GM12878 (cell line): ENCODE data around the gene BUB1. TPM values are rescaled to one million over a fixed set of nuclear protein-coding genes. Genes with fewer than 3 reads are reported as not detected.
A peak's percentile ranks its signal among the peaks of the same experiment; 100 is the strongest.

ENCODE experiments used
- ATAC-seq: fragments of 200-7000 bp; cut with Tn5 transposase; 3 replicates; pipeline ENCODE4 v1.9.1; 2020; ENCODE audit warnings: mild to moderate bottlenecking, moderate library complexity
- Bru-seq: library from RNA; stranded (reverse); fragments of 400-500 nt; gene quantifications from one replicate; lab custom pipeline; 2021; lab: Mats Ljungman, UMichigan
- BruChase-seq, 2 experiments: library from RNA; stranded (reverse); fragments of 400-500 nt; gene quantifications; one replicate each; lab custom pipeline; 2021; lab: Mats Ljungman, UMichigan
- BruUV-seq: library from RNA; stranded (reverse); fragments of 400-500 nt; replicated peaks from 2 replicates; lab custom pipeline; 2021; lab: Mats Ljungman, UMichigan
- CTCF ChIA-PET: fragments of 300-600 bp; sonication (Branson Sonifier 250); formaldehyde crosslinking; extraction: SDS; loops from one replicate; lab custom pipeline; 2021; ENCODE audit warnings: inconsistent platforms; lab: Yijun Ruan, JAX
- POLR2A ChIA-PET: fragments of 350-600 bp; formaldehyde crosslinking; extraction: SDS; loops from one replicate; lab custom pipeline; 2021; ENCODE audit warnings: inconsistent platforms; lab: Charles Lee
- RAD21 ChIA-PET: fragments of 300-600 bp; sonication (Branson Sonifier 250); formaldehyde crosslinking; loops from one replicate; lab custom pipeline; 2023; ENCODE audit warnings: antibody characterized with exemption; ENCODE audit not compliant: unreplicated experiment; lab: Charles Lee
- SMC1A ChIA-PET: fragments of 300-600 bp; sonication (Branson Sonifier 250); formaldehyde crosslinking; loops from one replicate; lab custom pipeline; 2023; ENCODE audit not compliant: unreplicated experiment, uncharacterized antibody; lab: Charles Lee
- DNase-seq: peaks from one replicate; pipeline ENCODE4 v3.0.0-alpha.2; 2011; ENCODE audit warnings: low read depth, low spot score
- FAIRE-seq: peaks from 3 replicates; lab custom pipeline; 2011; peaks lifted over from hg19 to GRCh38; lab: Jason Lieb, UNC
- H2AFZ ChIP-seq: 2 replicates; pipeline ENCODE4 v1.6.0; 2011; ENCODE audit warnings: low read depth, low read length, control low read depth; ENCODE audit not compliant: control insufficient read depth
- H3K27ac ChIP-seq: 2 replicates; pipeline ENCODE4 v1.5.1; 2011; ENCODE audit warnings: control low read depth; ENCODE audit not compliant: control insufficient read depth, insufficient read depth
- H3K27me3 ChIP-seq, 2 experiments: replicated peaks in 1 of 2; 2 replicates each; pipeline versions ENCODE4 v1.6.0 to v1.6.1; 2011; ENCODE audit warnings: low read length in 1 of 2; ENCODE audit not compliant: control insufficient read depth in 2 of 2, insufficient read depth in 2 of 2
- H3K36me3 ChIP-seq, 2 experiments: 2 replicates each; pipeline ENCODE4 v1.5.1; 2011; ENCODE audit warnings: low read length in 1 of 2; ENCODE audit not compliant: control insufficient read depth in 2 of 2, insufficient read depth in 2 of 2
- H3K4me1 ChIP-seq: 2 replicates; pipeline ENCODE4 v1.6.1; 2011; ENCODE audit warnings: mild to moderate bottlenecking, low read length, moderate library complexity, mixed read lengths; ENCODE audit not compliant: control insufficient read depth, insufficient read depth
- H3K4me2 ChIP-seq: 2 replicates; pipeline ENCODE4 v1.6.0; 2011; ENCODE audit warnings: control low read depth; ENCODE audit not compliant: control insufficient read depth, insufficient read depth
- H3K4me3 ChIP-seq: fragments of 200-600 bp; sonication (generic); 2 replicates; pipeline ENCODE4 v1.5.1; 2016
- H3K79me2 ChIP-seq: 2 replicates; pipeline ENCODE4 v1.6.0; 2011; ENCODE audit warnings: low read length; ENCODE audit not compliant: control insufficient read depth, insufficient read depth
- H3K9ac ChIP-seq: 2 replicates; pipeline ENCODE4 v1.8.0; 2011; ENCODE audit warnings: low read length, control low read depth, mixed read lengths; ENCODE audit not compliant: control insufficient read depth, insufficient read depth
- H3K9me3 ChIP-seq: replicated peaks from 3 replicates; pipeline ENCODE4 v1.5.1; 2011; ENCODE audit warnings: mild to moderate bottlenecking, low read length; ENCODE audit not compliant: control insufficient read depth, insufficient read depth
- H4K20me1 ChIP-seq: 2 replicates; pipeline ENCODE4 v1.6.0; 2011; ENCODE audit not compliant: control insufficient read depth, insufficient read depth
- BHLHE40 ChIP-seq, 2 experiments: fragments of 450-650 bp in 1 of 2; IDR thresholded peaks; 2 replicates each; pipeline ENCODE4 v1.6.1; 2011 to 2017; ENCODE audit warnings: low read depth in 2 of 2, borderline replicate concordance in 1 of 2, improper control_type of control experiment in 1 of 2, low read length in 1 of 2, mild to moderate bottlenecking in 1 of 2
- HDAC6 ChIP-seq: fragments of 200-600 bp; sonication (generic); IDR thresholded peaks from one replicate; pipeline ENCODE4 v1.8.0; 2017; ENCODE audit warnings: antibody characterized with exemption; ENCODE audit not compliant: unreplicated experiment
- JUND ChIP-seq: IDR thresholded peaks from 2 replicates; pipeline ENCODE4 v1.6.1; 2012; ENCODE audit warnings: low read depth, mild to moderate bottlenecking, low read length, improper control_type of control experiment, moderate library complexity
- MYC ChIP-seq: IDR thresholded peaks from 2 replicates; pipeline ENCODE4 v1.6.1; 2011; ENCODE audit warnings: mild to moderate bottlenecking, low read length, moderate library complexity, inconsistent platforms; ENCODE audit not compliant: insufficient read depth, insufficient replicate concordance, insufficient read length, severe bottlenecking
- POLR2A ChIP-seq: IDR thresholded peaks from 2 replicates; pipeline ENCODE4 v1.6.1; 2011; ENCODE audit warnings: low read depth, mild to moderate bottlenecking, low read length
- POLR2AphosphoS2 ChIP-seq: IDR thresholded peaks from 2 replicates; pipeline ENCODE4 v1.6.1; 2011; ENCODE audit warnings: low read depth, mild to moderate bottlenecking, low read length, improper control_type of control experiment, moderate library complexity
- SIN3A ChIP-seq: IDR thresholded peaks from 2 replicates; pipeline ENCODE4 v1.6.1; 2012; ENCODE audit warnings: low read depth, low read length, improper control_type of control experiment
- SIX5 ChIP-seq: IDR thresholded peaks from 2 replicates; pipeline ENCODE4 v1.6.1; 2011; ENCODE audit warnings: mild to moderate bottlenecking, low read depth, low read length, moderate library complexity; ENCODE audit not compliant: severe bottlenecking
- SPI1 ChIP-seq: IDR thresholded peaks from 2 replicates; pipeline ENCODE4 v1.6.1; 2011; ENCODE audit warnings: low read depth, mild to moderate bottlenecking, low read length, moderate library complexity, borderline replicate concordance; ENCODE audit not compliant: insufficient read depth
- ZSCAN29 ChIP-seq: fragments of 450-650 bp; IDR thresholded peaks from 2 replicates; pipeline ENCODE4 v1.6.1; 2017; ENCODE audit warnings: mild to moderate bottlenecking, moderate library complexity
- WGBS: methylation state at CpG from one replicate; pipeline ENCODE4 v1.1.6; 2016; ENCODE audit warnings: low lambda C conversion rate; ENCODE audit not compliant: insufficient replicate concordance, insufficient coverage; ENCODE audit errors: missing lambda C conversion rate; 5-methylcytosine and 5-hydroxymethylcytosine counted together
- in situ Hi-C: fragments of 300-500 bp; cut with MboI; formaldehyde crosslinking; loops from 9 replicates; pipeline ENCODE4 v1.14.3; 2018; ENCODE audit warnings: mixed read lengths
- intact Hi-C: fragments of 100-400 bp; cut with micrococcal nuclease; formaldehyde crosslinking; loops from one replicate; pipeline ENCODE4 v1.14.2; 2022; ENCODE audit not compliant: unreplicated experiment
- long read RNA-seq, 2 experiments: library from polyadenylated mRNA; unstranded; transcript quantifications; one replicate each; pipeline ENCODE4 v2.0.0, GENCODE V29; 2019 to 2020
- polyA minus RNA-seq, 3 experiments: library from RNA; depleted of rRNA, polyadenylated mRNA; stranded (reverse); fragments of >200 nt; gene quantifications; 2 replicates each; pipeline ENCODE4 v1.2.3, GENCODE V29; 2011
- polyA plus RNA-seq, 11 experiments: library from polyadenylated mRNA; depleted of rRNA in 4 of 11; unstranded in 6 of 11; stranded (reverse) in 5 of 11; fragments of >200 nt; fragmentation: Nextera tagmentation in 4 of 11; fragmentation: Illumina TruSeq in 1 of 11; extraction: Ambion mirVana in 4 of 11; extraction: Trizol in 1 of 11; gene quantifications; 1 replicate in 1 of 11; 2 replicates in 10 of 11; pipeline versions ENCODE4 v1.2.1 to v1.2.3, GENCODE V29; 2011 to 2016; ENCODE audit warnings: inconsistent platforms in 2 of 11, missing spikeins in 2 of 11, low read depth in 1 of 11
- total RNA-seq, 4 experiments: library from RNA; depleted of rRNA in 3 of 4; stranded (reverse); fragments of >200 nt in 3 of 4; fragmentation: Illumina TruSeq in 1 of 4; extraction: Trizol in 1 of 4; gene quantifications; 2 replicates each; pipeline versions ENCODE4 v1.2.1 to v1.2.3, GENCODE V29; 2013 to 2021
- TF ChIP-seq, protein P1 (sequence below): IDR thresholded peaks from 2 replicates; pipeline ENCODE4 v1.6.1; 2011; ENCODE audit warnings: borderline replicate concordance, low read depth, mild to moderate bottlenecking, moderate library complexity, mixed read lengths, low read length; ENCODE audit not compliant: insufficient read depth; ENCODE audit errors: extremely low read length
- TF ChIP-seq, protein P2 (sequence below): fragments of 450-650 bp; IDR thresholded peaks from 2 replicates; pipeline ENCODE4 v1.6.1; 2017; ENCODE audit warnings: antibody characterized with exemption, mild to moderate bottlenecking, moderate library complexity

BUB1 gene
- total RNA-seq (2013; cell fraction: nucleolus; rRNA removed), result 180 and 201 TPM in 2 replicates
- total RNA-seq (2014; rRNA removed) (83.5 and 95.9 TPM in 2 replicates), total RNA-seq (2014; rRNA removed; fragmentation: Illumina TruSeq; extraction: Trizol) (114 TPM in 2 replicates), total RNA-seq (2021) (73.9 and 77.1 TPM in 2 replicates), polyA plus RNA-seq (2011; rRNA removed) (105 and 140 TPM in 2 replicates), polyA plus RNA-seq (2014; fragmentation: Illumina TruSeq; extraction: Trizol) (94.2 and 121 TPM in 2 replicates), polyA plus RNA-seq (2014; fragmentation: Nextera tagmentation; extraction: Ambion mirVana) (10 to 100 TPM; 52.4 to 57.0 TPM), polyA plus RNA-seq (2014; rRNA removed) (59.8 and 80.8 TPM in 2 replicates), polyA plus RNA-seq (2016; fragmentation: Nextera tagmentation; extraction: Ambion mirVana) (100 to 1,000 TPM; 133 to 142 TPM), polyA minus RNA-seq (2011; rRNA and poly(A)+ RNA removed) (122 and 124 TPM in 2 replicates), Bru-seq, nascent RNA (percentile 90 among the genes with signal in this experiment), BruChase-seq, experiment 1, labeled RNA remaining after a 6-hour chase (percentile 90 among the genes with signal in this experiment), BruChase-seq, experiment 2, labeled RNA remaining after a 2-hour chase (percentile 91 among the genes with signal in this experiment)
- polyA plus RNA-seq (2011; ENCODE audit: low read depth), result 31.8 TPM
- 55.8 and 57.1 TPM in 2 replicates for polyA plus RNA-seq (2011; cell fraction: cytosol; rRNA removed)
- polyA plus RNA-seq (2011; cell fraction: nucleus; rRNA removed), result 79.1 and 91.4 TPM in 2 replicates
- 30.4 and 48.4 TPM in 2 replicates for polyA plus RNA-seq (2012)
- polyA minus RNA-seq (2011; cell fraction: cytosol; rRNA and poly(A)+ RNA removed), result 43.3 and 50.5 TPM in 2 replicates
- 82.3 and 134 TPM in 2 replicates for polyA minus RNA-seq (2011; cell fraction: nucleus; rRNA and poly(A)+ RNA removed)
- long read RNA-seq, experiment 1, transcript BUB1-201 (25 exons, 3,507 nt), result major isoform, 32 of 56 reads
- long read RNA-seq, experiment 1, partial matches to known transcripts, result 16 of 56 reads
- long read RNA-seq, experiment 1, other reads (novel, unspliced or antisense), result 7 of 56 reads
- long read RNA-seq, experiment 2, transcript BUB1-207 (20 exons, 2,501 nt), result minor isoform, 8 of 350 reads
- long read RNA-seq, experiment 2, transcript BUB1-201 (25 exons, 3,507 nt), result major isoform, 153 of 350 reads
- long read RNA-seq, experiment 2, partial matches to known transcripts, result 153 of 350 reads
- long read RNA-seq, experiment 2, other reads (novel, unspliced or antisense), result 33 of 350 reads

DNA sequence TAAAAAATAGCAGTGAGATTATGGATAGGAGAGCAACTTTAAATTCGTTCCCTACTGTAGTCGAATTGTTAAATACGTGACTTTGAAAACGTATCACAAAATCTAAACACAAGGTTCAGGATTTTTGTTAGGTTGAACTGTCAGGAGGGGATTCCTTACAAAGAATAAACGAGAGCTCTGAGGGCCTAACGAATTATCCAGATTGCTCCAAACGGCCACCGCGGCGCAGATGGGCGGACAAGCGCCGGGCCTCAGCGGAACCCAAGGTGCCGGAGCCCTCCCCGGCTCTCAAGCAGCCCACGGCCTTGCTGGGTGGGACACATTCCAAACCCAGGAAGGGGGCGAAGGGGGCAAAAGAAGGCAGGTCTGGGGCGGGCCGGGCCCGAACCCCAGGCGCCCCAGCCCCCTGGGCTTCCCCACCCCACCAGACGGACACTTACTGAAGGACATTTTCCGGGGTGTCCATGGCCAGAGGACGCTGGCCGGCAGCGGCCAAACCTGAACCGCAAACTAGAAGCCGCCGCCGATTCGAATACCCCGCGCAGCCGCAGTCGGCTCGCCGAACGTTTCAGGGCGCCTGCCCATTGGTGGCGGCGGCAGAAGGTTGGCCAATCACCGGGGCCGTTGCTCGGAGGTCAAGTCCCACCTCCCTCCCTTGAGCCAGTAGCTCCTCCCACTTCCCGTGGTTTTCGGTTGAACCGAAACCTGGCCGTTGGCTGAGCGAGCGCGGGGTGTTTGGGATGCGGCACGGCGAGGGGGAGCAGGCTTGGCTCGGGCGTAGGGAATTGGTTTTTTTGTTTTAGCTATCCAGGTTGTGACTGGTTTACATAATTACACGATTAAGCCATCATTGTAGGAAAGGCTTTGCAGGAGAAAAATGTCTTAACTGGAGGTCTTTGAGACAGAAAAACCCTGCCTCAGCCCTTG lies at the start of gene BUB1:
BUB1 (minus strand) TSS at position 534 of the 927 bp plus-strand sequence; CDS start at position 466, 68 bp downstream.
- ChIA-PET RAD21 (interaction anchor here (0.9 to 5.4 kb wide), 10 partner anchors 20 to 531 kb away, joined by 3 to 53 read pairs (median 5); no protein-coding TSS in a partner anchor), POLR2A (interaction anchor here (0.6 to 3.8 kb wide), 11 partner anchors 11 to 760 kb away, joined by 3 to 22 read pairs (median 4); partner anchors contain the start of gene ACOXL), CTCF (interaction anchor here (1.0 to 4.4 kb wide), 4 partner anchors 26 to 77 kb away, joined by 3 to 43 read pairs (median 11); partner anchors contain the start of gene ACOXL), SMC1A (interaction anchor here (0.7 to 17.1 kb wide), 15 partner anchors 9 to 73 kb away, joined by 3 to 251 read pairs (median 4); no protein-coding TSS in a partner anchor)
- no peaks in the 10 kb centered on the region for H3K9me3 ChIP-seq
- H2AFZ ChIP-seq, result peak within 1 kb of the TSS; percentile 81
- H3K79me2 ChIP-seq, result peaks cover 54% of the 10 kb centered on the region
- peaks cover 0 to 7% of the 10 kb centered on the region in 2 experiments for H3K36me3 ChIP-seq
- H3K4me2 ChIP-seq, result peak within 1 kb of the TSS; percentile 93
- no peaks in the 10 kb centered on the region for H4K20me1 ChIP-seq
- H3K27ac ChIP-seq, result peak within 1 kb of the TSS; percentile 98
- FAIRE-seq, result peak; percentile 86
- in situ Hi-C loops, result no loop called here
- intact Hi-C loops, result no loop called here
- H3K4me1 ChIP-seq, result peaks cover 9% of the 10 kb centered on the region
- peak within 1 kb of the TSS; percentile 91 for H3K9ac ChIP-seq
- DNase-seq, result peak; percentile 83
- peak; percentile 88 for ATAC-seq
- peak within 1 kb of the TSS; percentile 87 for H3K4me3 ChIP-seq
- H3K27me3 ChIP-seq, result no peaks in the 10 kb centered on the region
- BruUV-seq, result no TSS peak
- under 1% methylated on average over 53 of the region's 58 CpGs for WGBS
- TF ChIP-seq SPI1 (peak; percentile 31; the same call in 1 of the 2 replicates), HDAC6 (no peak), BHLHE40 (IDR thresholded peaks at IDR 0.05; ENCODE audit: borderline replicate concordance in 1 of 2, low read depth in 2 of 2, low read length in 1 of 2) (peak; percentile 23 to 46; a peak in 1 of 4 replicates), POLR2A (peak; percentile 87), ZSCAN29 (no peak), POLR2AphosphoS2 (0 out of 2 replicates have a peak, but pooled peaks have one; percentile 64), SIN3A (peak; percentile 98), JUND (no peak), MYC (no peak), SIX5 (no peak)
- TF ChIP-seq, protein P1, sequence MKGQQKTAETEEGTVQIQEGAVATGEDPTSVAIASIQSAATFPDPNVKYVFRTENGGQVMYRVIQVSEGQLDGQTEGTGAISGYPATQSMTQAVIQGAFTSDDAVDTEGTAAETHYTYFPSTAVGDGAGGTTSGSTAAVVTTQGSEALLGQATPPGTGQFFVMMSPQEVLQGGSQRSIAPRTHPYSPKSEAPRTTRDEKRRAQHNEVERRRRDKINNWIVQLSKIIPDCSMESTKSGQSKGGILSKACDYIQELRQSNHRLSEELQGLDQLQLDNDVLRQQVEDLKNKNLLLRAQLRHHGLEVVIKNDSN, result no peak
- TF ChIP-seq, protein P2, sequence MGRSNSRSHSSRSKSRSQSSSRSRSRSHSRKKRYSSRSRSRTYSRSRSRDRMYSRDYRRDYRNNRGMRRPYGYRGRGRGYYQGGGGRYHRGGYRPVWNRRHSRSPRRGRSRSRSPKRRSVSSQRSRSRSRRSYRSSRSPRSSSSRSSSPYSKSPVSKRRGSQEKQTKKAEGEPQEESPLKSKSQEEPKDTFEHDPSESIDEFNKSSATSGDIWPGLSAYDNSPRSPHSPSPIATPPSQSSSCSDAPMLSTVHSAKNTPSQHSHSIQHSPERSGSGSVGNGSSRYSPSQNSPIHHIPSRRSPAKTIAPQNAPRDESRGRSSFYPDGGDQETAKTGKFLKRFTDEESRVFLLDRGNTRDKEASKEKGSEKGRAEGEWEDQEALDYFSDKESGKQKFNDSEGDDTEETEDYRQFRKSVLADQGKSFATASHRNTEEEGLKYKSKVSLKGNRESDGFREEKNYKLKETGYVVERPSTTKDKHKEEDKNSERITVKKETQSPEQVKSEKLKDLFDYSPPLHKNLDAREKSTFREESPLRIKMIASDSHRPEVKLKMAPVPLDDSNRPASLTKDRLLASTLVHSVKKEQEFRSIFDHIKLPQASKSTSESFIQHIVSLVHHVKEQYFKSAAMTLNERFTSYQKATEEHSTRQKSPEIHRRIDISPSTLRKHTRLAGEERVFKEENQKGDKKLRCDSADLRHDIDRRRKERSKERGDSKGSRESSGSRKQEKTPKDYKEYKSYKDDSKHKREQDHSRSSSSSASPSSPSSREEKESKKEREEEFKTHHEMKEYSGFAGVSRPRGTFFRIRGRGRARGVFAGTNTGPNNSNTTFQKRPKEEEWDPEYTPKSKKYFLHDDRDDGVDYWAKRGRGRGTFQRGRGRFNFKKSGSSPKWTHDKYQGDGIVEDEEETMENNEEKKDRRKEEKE, result no peak
